ENCODE measurements around the gene MEAK7. TPM values are rescaled to one million over a fixed set of nuclear protein-coding genes. Genes with fewer than 3 reads are reported as not detected.

MEAK7 gene
- total and polyA plus RNA-seq, 2 of the 4 experiments (the other 2 are of a cell fraction): 27.4 to 39.0 TPM

GRCh38 chr16:84459533-84459894, 44.9 kb downstream of the MEAK7 start:
- H2AK5ac ChIP-seq (ENCODE audit: low read depth, low read length): no peak overlapping the region
- H2BK5ac ChIP-seq (ENCODE audit: low read depth, low read length, poor library complexity, severe bottlenecking): no peak overlapping the region
- H3K23ac ChIP-seq (ENCODE audit: low read depth, low read length): no peak overlapping the region
- no peak overlapping the region for H2AFZ ChIP-seq (replicated peaks; ENCODE audit: low read length, poor library complexity)
- ATAC-seq (ENCODE audit: low read depth) (no peak), DNase-seq (no peak)
- H3K27ac ChIP-seq (ENCODE audit: insufficient read depth, low read length): no peak overlapping the region
- H3K4me3 ChIP-seq (ENCODE audit: insufficient read depth, low read depth, low read length): no peak overlapping the region
- no peak overlapping the region for H2BK120ac ChIP-seq (ENCODE audit: low read depth, low read length)
- intact Hi-C loops (cut with micrococcal nuclease): no loop called here
- dilution Hi-C loops (cut with HindIII; ENCODE audit: low sequenced_read_pairs, unreplicated experiment): no loop called here
- peaks cover 0 to 22% of the 10 kb centered on the region in 2 experiments; a peak in 3 of 4 replicates for H3K79me1 ChIP-seq (ENCODE audit: low read depth in 1 of 2, low read length in 2 of 2)
- no peak overlapping the region for H3K9ac ChIP-seq (ENCODE audit: low read depth, low read length)
- H4K20me1 ChIP-seq (ENCODE audit: insufficient read depth, low read length): no peaks in the 10 kb centered on the region
- H3K4me1 ChIP-seq (ENCODE audit: control insufficient read depth, insufficient read depth, low read length): no peaks in the 10 kb centered on the region
- no TSS peak for BruUV-seq (replicated peaks)
- H4K5ac ChIP-seq (ENCODE audit: low read depth, low read length): no peak overlapping the region
- no peak overlapping the region for H2AK9ac ChIP-seq (replicated peaks; ENCODE audit: low read depth, low read length, poor library complexity)
- H2BK15ac ChIP-seq (ENCODE audit: low read depth, low read length): no peak overlapping the region
- H3K4ac ChIP-seq (ENCODE audit: low read depth, low read length): no peak overlapping the region
- H3K36me3 ChIP-seq (ENCODE audit: control insufficient read depth, insufficient read depth, low read length): peaks cover 32% of the 10 kb centered on the region
- H4K8ac ChIP-seq (ENCODE audit: low read depth in 2 of 2, low read length in 2 of 2): no peak overlapping the region
- no CpG with 5 or more reads among the region's 2 CpGs for WGBS, 2 experiments (ENCODE audit: extremely low coverage in 2 of 2, insufficient read length in 1 of 2)
- H3K4me2 ChIP-seq (ENCODE audit: low read depth, low read length): no peak overlapping the region
- TF ChIP-seq, protein P1, sequence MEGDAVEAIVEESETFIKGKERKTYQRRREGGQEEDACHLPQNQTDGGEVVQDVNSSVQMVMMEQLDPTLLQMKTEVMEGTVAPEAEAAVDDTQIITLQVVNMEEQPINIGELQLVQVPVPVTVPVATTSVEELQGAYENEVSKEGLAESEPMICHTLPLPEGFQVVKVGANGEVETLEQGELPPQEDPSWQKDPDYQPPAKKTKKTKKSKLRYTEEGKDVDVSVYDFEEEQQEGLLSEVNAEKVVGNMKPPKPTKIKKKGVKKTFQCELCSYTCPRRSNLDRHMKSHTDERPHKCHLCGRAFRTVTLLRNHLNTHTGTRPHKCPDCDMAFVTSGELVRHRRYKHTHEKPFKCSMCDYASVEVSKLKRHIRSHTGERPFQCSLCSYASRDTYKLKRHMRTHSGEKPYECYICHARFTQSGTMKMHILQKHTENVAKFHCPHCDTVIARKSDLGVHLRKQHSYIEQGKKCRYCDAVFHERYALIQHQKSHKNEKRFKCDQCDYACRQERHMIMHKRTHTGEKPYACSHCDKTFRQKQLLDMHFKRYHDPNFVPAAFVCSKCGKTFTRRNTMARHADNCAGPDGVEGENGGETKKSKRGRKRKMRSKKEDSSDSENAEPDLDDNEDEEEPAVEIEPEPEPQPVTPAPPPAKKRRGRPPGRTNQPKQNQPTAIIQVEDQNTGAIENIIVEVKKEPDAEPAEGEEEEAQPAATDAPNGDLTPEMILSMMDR (conservative IDR thresholded peaks at IDR 0.05; ENCODE audit: low read depth, low read length): no peak
- TF ChIP-seq, protein P2, sequence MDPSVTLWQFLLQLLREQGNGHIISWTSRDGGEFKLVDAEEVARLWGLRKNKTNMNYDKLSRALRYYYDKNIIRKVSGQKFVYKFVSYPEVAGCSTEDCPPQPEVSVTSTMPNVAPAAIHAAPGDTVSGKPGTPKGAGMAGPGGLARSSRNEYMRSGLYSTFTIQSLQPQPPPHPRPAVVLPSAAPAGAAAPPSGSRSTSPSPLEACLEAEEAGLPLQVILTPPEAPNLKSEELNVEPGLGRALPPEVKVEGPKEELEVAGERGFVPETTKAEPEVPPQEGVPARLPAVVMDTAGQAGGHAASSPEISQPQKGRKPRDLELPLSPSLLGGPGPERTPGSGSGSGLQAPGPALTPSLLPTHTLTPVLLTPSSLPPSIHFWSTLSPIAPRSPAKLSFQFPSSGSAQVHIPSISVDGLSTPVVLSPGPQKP (IDR thresholded peaks at IDR 0.05; ENCODE audit: borderline replicate concordance, low read depth, low read length): no peak
- TF ChIP-seq MAZ (IDR thresholded peaks at IDR 0.05; ENCODE audit: borderline replicate concordance, low read depth, low read length) (no peak), POLR2A (IDR thresholded peaks at IDR 0.05; ENCODE audit: low read depth, low read length) (no peak), SMC3 (IDR thresholded peaks at IDR 0.05; ENCODE audit: low read depth, low read length) (no peak), USF2 (IDR thresholded peaks at IDR 0.05; ENCODE audit: low read depth, low read length) (no peak), BHLHE40 (IDR thresholded peaks at IDR 0.05; ENCODE audit: low read depth, low read length) (no peak), MXI1 (IDR thresholded peaks at IDR 0.05; ENCODE audit: borderline replicate concordance, low read depth, low read length) (no peak), RCOR1 (IDR thresholded peaks at IDR 0.05; ENCODE audit: insufficient replicate concordance, low read length) (no peak), FOS (IDR thresholded peaks at IDR 0.05; ENCODE audit: low read depth, low read length) (no peak), RAD21 (IDR thresholded peaks at IDR 0.05; ENCODE audit: low read length) (no peak), MAFK (IDR thresholded peaks at IDR 0.05; ENCODE audit: low read depth, low read length) (no peak), CEBPB (IDR thresholded peaks at IDR 0.05; ENCODE audit: low read depth, low read length) (no peak), RFX5 (IDR thresholded peaks at IDR 0.05; ENCODE audit: low read depth, low read length) (no peak), NFE2L2 (IDR thresholded peaks at IDR 0.05; ENCODE audit: low read depth, low read length) (no peak), CHD1 (IDR thresholded peaks at IDR 0.05; ENCODE audit: low read depth, low read length) (no peak)
- in situ Hi-C loops (cut with MboI; ENCODE audit: low sequenced_read_pairs): no loop called here
- no peak overlapping the region for H3K18ac ChIP-seq (ENCODE audit: low read depth, low read length)
- no peaks in the 10 kb centered on the region for H3K27me3 ChIP-seq (ENCODE audit: control insufficient read depth, insufficient read depth, low read length)
- ChIA-PET POLR2A (ENCODE audit: unreplicated experiment) (no interaction called here), CTCF (no interaction called here)
- no peak overlapping the region for H4K91ac ChIP-seq (ENCODE audit: insufficient read depth, low read depth, low read length)
- H3K9me3 ChIP-seq (ENCODE audit: control insufficient read depth, insufficient read depth, low read length): no peaks in the 10 kb centered on the region; the same call in 1 of the 2 replicates
- no peak overlapping the region for H3K56ac ChIP-seq (ENCODE audit: extremely low read depth, insufficient read depth, low read length)
- H3K14ac ChIP-seq (replicated peaks; ENCODE audit: low read depth, low read length): no peak overlapping the region
- H3K9me1 ChIP-seq (ENCODE audit: insufficient read depth, low read length): 0 out of 2 replicates have a peak, but pooled peaks cover 6% of the 10 kb centered on the region
- no peak overlapping the region for H2BK20ac ChIP-seq (ENCODE audit: low read depth, low read length)
